IgD-negative memory B cell (primary cell): Measurements from ENCODE around the gene UMPS. TPM values are rescaled to one million over a fixed set of nuclear protein-coding genes. Genes with fewer than 3 reads are reported as not detected.

Experiments used
- H3K27ac Mint-ChIP-seq, 3 donors: one replicate each; pipeline ENCODE4 v1.8.0; 2020 to 2022; ENCODE audit warnings: mild to moderate bottlenecking in 3 of 3, mixed read lengths in 3 of 3, moderate library complexity in 1 of 3
- H3K27me3 Mint-ChIP-seq: one replicate; pipeline ENCODE4 v1.8.0; 2021; ENCODE audit warnings: mixed read lengths
- H3K36me3 Mint-ChIP-seq: one replicate; pipeline ENCODE4 v1.8.0; 2020; ENCODE audit warnings: mild to moderate bottlenecking, mixed read lengths
- H3K4me1 Mint-ChIP-seq, 3 donors: one replicate each; pipeline ENCODE4 v1.8.0; 2020 to 2022; ENCODE audit warnings: mixed read lengths in 3 of 3, mild to moderate bottlenecking in 1 of 3
- H3K4me3 Mint-ChIP-seq, 4 donors: one replicate each; pipeline ENCODE4 v1.8.0; 2020 to 2022; ENCODE audit warnings: mild to moderate bottlenecking in 4 of 4, mixed read lengths in 4 of 4, moderate library complexity in 3 of 4
- H3K9me3 Mint-ChIP-seq, 3 donors: one replicate each; pipeline ENCODE4 v1.8.0; 2020 to 2021; ENCODE audit warnings: mixed read lengths in 3 of 3, mild to moderate bottlenecking in 1 of 3
- polyA plus RNA-seq: library from polyadenylated mRNA; unstranded; fragments of 300-500 nt; fragmentation: Illumina TruSeq; gene quantifications from one replicate; pipeline ENCODE4 v1.2.3, GENCODE V29; 2021

Gene UMPS
- polyA plus RNA-seq = 20.2 TPM

DNA sequence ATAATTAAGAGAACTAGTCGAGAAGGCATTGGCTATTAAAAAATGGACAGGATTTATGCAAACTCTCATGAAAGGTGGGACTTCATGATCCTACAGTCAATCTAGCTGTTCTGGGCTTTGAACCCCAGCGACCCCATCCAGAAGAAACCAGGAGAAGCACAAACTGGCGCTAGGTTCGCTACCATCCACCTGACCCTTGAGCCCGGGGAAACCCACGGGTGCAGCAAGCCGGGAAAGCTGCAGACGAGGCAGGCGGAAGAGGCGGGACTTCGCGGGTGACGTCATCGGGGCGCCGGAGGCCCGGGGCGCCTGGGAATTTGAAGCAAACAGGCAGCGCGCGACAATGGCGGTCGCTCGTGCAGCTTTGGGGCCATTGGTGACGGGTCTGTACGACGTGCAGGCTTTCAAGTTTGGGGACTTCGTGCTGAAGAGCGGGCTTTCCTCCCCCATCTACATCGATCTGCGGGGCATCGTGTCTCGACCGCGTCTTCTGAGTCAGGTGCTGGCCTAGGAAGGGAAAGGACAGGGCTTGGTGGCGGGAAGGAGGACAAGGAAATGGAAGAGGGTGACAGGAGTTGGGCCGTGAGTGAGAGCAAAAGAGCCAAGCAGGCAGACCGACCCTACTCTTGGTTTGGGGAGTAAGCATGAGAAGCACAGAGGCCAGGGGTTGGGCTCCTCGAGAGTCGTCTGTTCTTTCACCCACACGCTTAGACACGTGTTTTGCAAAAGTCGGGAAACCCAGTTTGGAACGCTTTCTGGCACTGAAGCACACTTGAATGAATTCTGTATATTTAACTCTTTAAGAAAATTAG lies at the start of gene UMPS:
TSS of gene UMPS (plus strand) at position 324 of the 812 bp plus-strand sequence. CDS start at position 344, 20 bp downstream.
- H3K27ac Mint-ChIP-seq = peak within 1 kb of the TSS; percentile 50 to 98 (median 95)
- peak within 1 kb of the TSS; percentile 92 to 100 (median 100) for H3K4me3 Mint-ChIP-seq
- no peaks in the 10 kb centered on the region for H3K36me3 Mint-ChIP-seq
- H3K27me3 Mint-ChIP-seq = peaks cover 5% of the 10 kb centered on the region
- H3K9me3 Mint-ChIP-seq = no peaks in the 10 kb centered on the region
- H3K4me1 Mint-ChIP-seq = peaks cover 10 to 23% (median 19%) of the 10 kb centered on the region in 3 donors

DNA sequence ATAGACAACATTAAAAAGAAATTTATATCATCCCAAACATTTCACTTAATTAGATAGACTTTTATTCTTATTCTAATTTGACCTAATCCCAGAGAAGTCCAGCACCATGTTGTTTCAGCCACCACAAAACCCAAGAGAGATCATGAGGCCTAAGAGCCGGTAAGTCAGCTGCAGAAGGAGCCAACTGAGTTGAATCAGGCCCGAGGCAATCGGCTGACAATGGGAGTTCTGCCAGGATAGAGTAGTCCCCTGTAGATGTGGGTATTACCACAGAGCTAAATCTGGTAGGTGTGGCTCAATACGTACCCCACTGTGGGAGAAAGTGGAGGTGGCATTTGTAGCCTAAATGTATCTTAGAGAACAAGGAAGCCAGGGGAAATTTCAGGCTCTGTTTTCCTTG lies 49.7 kb upstream of the UMPS start:
- no peak overlapping the region for H3K4me3 Mint-ChIP-seq
- H3K36me3 Mint-ChIP-seq = no peaks in the 10 kb centered on the region
- H3K9me3 Mint-ChIP-seq = peaks cover 0 to 2% (median 0%) of the 10 kb centered on the region in 3 donors
- H3K27me3 Mint-ChIP-seq = peaks cover 5% of the 10 kb centered on the region
- H3K4me1 Mint-ChIP-seq = no peaks in the 10 kb centered on the region
- H3K27ac Mint-ChIP-seq = peak overlapping the region in 1 of 3 donors; percentile 76

DNA sequence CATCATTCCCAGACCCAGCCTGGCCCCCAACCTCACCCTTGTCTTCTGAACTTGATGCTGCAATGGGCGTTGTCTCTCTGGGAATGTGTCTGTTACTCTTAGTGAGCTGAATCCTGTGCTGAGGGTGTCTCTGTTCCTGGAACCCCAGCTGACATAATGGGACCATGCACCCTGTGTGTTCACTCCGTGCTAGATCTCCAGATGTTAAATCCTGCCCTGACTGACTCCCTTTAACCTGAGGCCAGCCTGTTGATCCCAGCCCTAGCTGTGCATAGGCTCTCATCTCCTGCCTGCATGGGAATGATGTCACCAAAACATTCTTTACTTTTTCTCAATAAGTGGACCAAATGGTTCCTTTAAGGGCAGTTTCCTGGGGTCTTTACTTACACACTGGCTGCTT lies 48.0 kb upstream of the UMPS start:
- Mint-ChIP-seq H3K9me3 (peaks cover 0 to 2% (median 0%) of the 10 kb centered on the region in 3 donors), H3K27ac (no peak overlapping the region), H3K4me1 (no peaks in the 10 kb centered on the region), H3K36me3 (no peaks in the 10 kb centered on the region), H3K27me3 (peaks cover 10% of the 10 kb centered on the region), H3K4me3 (no peak overlapping the region)

DNA sequence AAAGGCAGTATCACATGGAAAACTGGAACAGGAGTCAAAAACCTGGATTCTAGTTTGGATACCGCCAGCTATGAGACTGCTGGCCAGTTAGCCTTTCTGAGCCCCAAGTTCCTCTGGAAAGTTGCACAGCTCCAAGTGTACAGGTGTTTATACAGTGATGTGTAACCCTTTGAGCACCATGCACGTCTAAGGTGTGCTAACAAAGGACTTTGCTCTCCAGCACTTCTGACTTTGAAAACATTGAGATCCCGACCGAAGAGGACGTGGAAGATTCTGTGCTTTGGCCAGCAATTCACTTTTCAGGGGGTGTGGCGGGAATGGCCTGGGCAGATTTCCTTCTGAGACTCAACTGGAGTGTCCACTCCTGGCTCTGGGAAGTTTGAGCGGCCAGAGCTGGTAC lies 45.8 kb upstream of the UMPS start:
- H3K4me1 Mint-ChIP-seq = peaks cover 0 to 3% (median 0%) of the 10 kb centered on the region in 3 donors
- peaks cover 6% of the 10 kb centered on the region for H3K27me3 Mint-ChIP-seq
- no peaks in the 10 kb centered on the region for H3K9me3 Mint-ChIP-seq
- H3K36me3 Mint-ChIP-seq = no peaks in the 10 kb centered on the region
- H3K4me3 Mint-ChIP-seq = no peak overlapping the region
- H3K27ac Mint-ChIP-seq = no peak overlapping the region

DNA sequence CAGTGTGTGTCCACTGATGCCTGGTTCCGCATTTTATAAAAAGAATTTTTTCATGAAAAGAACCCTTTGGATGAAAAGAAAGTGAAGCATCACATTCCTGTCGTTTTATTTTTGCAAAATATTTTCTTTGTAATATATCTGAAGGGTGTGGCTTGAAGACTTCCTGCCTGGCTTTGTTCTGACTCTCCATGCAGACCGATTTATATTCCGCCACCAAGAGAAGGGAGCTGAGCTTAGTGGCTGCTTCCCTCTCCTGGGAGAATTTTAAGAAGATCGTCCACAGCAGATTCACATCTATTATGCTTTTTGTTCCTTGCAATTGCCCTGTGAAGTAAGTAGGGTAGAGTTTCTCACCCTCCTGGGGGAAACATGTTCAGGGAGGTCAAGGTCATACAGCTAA lies 45.2 kb upstream of the UMPS start:
- Mint-ChIP-seq H3K36me3 (no peaks in the 10 kb centered on the region), H3K4me1 (peaks cover 0 to 3% (median 0%) of the 10 kb centered on the region in 3 donors), H3K27me3 (peaks cover 6% of the 10 kb centered on the region), H3K27ac (no peak overlapping the region), H3K4me3 (no peak overlapping the region), H3K9me3 (no peaks in the 10 kb centered on the region)

DNA sequence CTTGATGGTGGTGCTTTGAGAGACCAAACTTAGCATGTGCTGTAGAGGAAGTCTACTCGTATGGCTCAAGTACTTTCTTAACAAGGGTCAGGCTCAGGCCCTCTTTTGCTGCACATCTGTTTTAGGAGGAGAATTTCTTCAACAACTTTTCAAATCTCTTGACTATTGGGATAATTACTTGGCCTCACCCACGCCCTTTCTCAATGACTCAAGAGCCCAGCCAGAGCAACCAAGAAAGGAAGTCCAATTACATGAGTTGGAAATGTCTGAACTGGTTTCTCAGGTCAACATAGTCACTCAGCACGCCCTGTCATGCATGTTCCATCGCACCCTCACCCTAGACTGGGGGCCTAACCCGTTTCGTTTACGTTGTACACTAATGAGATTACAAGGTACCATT lies 44.8 kb upstream of the UMPS start:
- H3K27me3 Mint-ChIP-seq = peaks cover 6% of the 10 kb centered on the region
- no peaks in the 10 kb centered on the region for H3K9me3 Mint-ChIP-seq
- H3K36me3 Mint-ChIP-seq = no peaks in the 10 kb centered on the region
- no peak overlapping the region for H3K4me3 Mint-ChIP-seq
- H3K27ac Mint-ChIP-seq = no peak overlapping the region
- H3K4me1 Mint-ChIP-seq = peaks cover 0 to 3% (median 0%) of the 10 kb centered on the region in 3 donors

DNA sequence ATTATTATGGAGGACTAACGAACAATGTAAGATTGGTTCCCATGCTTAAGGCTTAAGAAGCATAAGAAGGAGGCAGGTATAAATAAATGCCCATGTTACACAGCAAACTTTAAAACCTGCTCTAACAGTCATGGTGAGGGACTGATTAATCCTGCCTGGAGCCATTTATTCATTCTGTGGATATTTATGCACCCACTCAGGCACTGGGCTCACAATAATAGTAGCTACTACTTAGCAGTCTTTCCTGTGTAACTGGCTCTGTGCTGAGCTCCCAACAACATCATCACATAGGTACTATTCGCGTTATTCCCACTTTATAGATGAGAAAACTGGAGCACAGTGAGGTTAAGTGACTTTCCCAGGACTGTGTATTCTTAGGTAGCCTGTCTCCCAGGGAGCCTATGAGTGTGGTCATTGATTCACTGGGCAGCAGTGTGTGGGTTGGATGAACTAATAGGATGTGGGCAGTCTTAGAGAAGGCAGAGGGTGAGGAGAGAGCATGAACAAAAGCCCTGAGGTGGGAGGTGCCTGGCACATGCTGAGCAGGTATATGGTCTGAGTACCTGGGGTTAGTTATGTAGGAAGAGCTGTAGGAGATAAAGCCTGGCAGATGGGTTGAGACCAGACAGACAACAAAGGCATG lies 44.1 kb upstream of the UMPS start:
- Mint-ChIP-seq H3K9me3 (no peaks in the 10 kb centered on the region), H3K36me3 (no peaks in the 10 kb centered on the region), H3K27me3 (peaks cover 6% of the 10 kb centered on the region), H3K4me1 (peaks cover 0 to 3% (median 0%) of the 10 kb centered on the region in 3 donors), H3K27ac (no peak overlapping the region), H3K4me3 (no peak overlapping the region)

DNA sequence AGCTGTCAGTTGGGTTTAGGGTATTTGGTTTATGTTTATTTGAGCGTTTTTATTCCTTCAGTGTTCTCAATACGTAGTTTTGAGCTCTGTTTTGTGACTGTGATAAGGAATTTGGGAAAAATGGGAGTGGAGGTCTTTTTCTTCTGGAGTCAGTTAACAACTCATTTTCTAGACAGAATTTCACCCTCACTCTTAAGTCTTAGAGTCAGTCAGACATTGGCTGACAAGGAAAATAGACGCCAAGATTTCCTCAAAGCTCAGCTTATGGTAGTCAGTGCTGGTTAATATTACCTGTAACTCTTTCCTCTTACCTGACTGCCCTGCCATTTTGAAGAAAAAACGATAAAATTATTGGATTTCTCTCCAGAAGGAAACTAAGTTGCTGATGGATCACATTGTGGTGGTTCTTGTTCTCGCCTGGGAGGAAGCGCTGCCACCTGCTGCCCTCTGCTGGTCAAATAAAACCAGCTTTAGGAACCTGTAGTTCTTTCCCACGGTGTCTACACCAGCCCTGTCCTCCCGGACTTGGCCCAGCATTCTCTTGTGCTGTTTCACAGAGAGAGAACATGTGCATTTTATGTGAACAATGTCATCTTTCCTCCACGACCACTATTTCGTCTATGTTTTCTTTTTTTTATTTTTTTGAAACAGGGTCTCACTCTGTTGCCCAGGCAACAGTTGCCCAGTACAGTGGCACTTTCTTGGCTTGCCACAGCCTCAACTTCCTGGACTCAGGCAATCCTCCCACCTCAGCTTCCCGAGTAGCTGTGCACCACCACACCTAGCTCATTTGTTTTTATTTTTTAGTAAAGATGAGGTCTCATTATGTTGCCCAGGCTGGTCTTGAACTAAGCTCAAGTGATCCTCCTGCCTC lies 41.4 kb upstream of the UMPS start:
- H3K27me3 Mint-ChIP-seq = peaks cover 6% of the 10 kb centered on the region
- no peaks in the 10 kb centered on the region for H3K9me3 Mint-ChIP-seq
- peaks cover 0 to 3% (median 0%) of the 10 kb centered on the region in 3 donors for H3K4me1 Mint-ChIP-seq
- H3K36me3 Mint-ChIP-seq = no peaks in the 10 kb centered on the region
- no peak overlapping the region for H3K4me3 Mint-ChIP-seq
- peak overlapping the region in 1 of 3 donors; percentile 36 for H3K27ac Mint-ChIP-seq

DNA sequence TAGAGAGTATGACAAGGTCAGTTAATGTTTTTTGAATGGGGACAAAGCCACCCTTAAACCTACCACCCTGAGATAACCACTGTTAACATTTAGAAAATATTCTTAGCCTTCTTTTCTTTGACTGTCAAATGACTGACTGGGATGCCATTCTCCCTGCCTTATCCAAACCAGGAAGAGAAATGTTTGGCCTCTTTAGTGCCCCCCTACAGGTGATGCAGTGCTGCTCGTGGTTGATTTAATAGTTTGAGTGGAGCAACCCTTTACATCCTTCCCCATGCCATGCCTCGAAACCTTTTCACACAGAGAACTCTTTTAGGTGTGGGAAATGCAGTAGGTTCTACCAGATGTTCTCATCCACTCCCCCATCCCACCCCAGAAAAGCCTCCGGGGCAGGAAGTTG lies 38.7 kb upstream of the UMPS start:
- Mint-ChIP-seq H3K27ac (no peak overlapping the region), H3K4me3 (no peak overlapping the region), H3K36me3 (no peaks in the 10 kb centered on the region), H3K9me3 (no peaks in the 10 kb centered on the region), H3K27me3 (peaks cover 3% of the 10 kb centered on the region), H3K4me1 (peaks cover 0 to 3% (median 0%) of the 10 kb centered on the region in 3 donors)

DNA sequence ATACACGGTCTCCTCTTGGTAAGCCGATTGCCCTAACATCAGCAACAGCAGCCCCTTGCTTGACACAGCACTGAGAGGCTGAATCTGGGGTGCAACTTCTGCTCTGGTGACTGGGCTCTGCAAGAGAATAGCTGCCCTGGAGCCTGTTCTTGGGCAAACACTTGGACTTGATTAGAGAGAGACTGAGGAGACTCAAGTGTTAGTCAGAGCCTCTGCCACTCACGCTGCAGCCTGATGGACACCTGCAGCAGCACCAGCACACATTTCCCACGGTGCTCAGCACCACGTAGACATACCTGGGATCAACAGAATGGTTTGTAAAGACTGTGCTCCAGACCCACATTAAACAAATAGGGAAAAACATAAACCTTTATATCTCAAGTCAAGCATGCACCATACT lies 35.8 kb upstream of the UMPS start:
- Mint-ChIP-seq H3K4me1 (no peaks in the 10 kb centered on the region), H3K4me3 (no peak overlapping the region), H3K9me3 (no peaks in the 10 kb centered on the region), H3K36me3 (no peaks in the 10 kb centered on the region), H3K27me3 (no peaks in the 10 kb centered on the region), H3K27ac (no peak overlapping the region)

DNA sequence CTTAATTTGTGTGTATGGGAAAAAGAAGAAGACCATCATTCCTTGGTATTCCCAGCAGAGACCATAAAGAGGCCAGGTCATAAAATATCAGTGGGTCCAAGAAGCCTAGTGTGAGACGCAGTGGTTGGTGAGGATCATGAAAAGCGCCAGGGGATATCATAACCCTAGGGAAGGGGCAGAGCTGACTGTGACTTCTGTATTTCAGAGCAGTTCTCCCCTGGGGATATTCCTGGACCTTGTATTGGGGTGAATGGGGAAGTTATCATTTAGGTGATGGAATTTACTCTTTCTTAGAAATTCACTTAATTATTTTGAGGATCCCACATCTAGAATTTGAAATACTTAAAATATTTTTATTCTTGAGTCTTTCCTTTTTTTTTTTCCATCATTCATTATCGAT lies 34.9 kb upstream of the UMPS start:
- Mint-ChIP-seq H3K4me1 (no peaks in the 10 kb centered on the region), H3K4me3 (no peak overlapping the region), H3K9me3 (no peaks in the 10 kb centered on the region), H3K27ac (no peak overlapping the region), H3K27me3 (no peaks in the 10 kb centered on the region), H3K36me3 (no peaks in the 10 kb centered on the region)

DNA sequence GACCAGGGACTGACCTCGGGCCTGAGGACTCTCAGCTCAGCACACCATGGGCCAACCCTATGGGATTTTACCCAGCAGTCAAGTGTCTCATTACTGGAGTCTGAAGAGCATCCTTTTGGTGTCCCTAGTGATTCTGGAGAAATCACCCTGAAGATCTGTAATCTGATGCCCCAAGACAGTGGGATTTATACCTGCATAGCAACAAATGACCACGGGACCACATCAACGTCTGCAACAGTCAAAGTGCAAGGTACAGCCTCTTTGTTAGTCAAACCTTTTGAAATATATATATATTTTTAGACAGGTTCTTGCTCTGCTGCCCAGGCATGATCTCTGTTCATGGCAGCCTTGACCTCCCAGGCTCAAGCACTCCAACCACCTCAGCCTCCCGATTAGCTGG lies 34.2 kb upstream of the UMPS start:
- Mint-ChIP-seq H3K27me3 (peaks cover 2% of the 10 kb centered on the region), H3K9me3 (no peaks in the 10 kb centered on the region), H3K27ac (no peak overlapping the region), H3K4me3 (no peak overlapping the region), H3K4me1 (no peaks in the 10 kb centered on the region), H3K36me3 (no peaks in the 10 kb centered on the region)

DNA sequence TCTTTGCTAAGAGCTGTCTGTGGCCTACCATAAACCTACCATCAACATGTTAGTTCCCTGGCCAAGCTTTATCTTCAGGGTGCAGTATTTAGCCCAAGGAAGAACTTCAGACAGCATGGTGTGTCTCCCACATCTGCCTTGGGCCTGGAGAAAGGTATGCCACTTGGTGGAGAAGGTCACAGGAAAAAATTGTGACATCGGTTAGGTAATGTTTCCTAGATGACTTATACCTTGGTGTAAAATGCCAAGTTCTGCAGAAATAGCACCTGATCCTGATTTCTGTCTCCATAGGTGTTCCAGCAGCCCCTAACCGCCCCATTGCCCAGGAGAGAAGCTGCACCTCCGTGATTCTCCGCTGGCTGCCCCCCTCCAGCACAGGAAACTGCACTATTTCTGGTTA lies 33.0 kb upstream of the UMPS start:
- Mint-ChIP-seq H3K27ac (no peak overlapping the region), H3K36me3 (no peaks in the 10 kb centered on the region), H3K27me3 (peaks cover 3% of the 10 kb centered on the region), H3K9me3 (no peaks in the 10 kb centered on the region), H3K4me1 (no peaks in the 10 kb centered on the region), H3K4me3 (no peak overlapping the region)

DNA sequence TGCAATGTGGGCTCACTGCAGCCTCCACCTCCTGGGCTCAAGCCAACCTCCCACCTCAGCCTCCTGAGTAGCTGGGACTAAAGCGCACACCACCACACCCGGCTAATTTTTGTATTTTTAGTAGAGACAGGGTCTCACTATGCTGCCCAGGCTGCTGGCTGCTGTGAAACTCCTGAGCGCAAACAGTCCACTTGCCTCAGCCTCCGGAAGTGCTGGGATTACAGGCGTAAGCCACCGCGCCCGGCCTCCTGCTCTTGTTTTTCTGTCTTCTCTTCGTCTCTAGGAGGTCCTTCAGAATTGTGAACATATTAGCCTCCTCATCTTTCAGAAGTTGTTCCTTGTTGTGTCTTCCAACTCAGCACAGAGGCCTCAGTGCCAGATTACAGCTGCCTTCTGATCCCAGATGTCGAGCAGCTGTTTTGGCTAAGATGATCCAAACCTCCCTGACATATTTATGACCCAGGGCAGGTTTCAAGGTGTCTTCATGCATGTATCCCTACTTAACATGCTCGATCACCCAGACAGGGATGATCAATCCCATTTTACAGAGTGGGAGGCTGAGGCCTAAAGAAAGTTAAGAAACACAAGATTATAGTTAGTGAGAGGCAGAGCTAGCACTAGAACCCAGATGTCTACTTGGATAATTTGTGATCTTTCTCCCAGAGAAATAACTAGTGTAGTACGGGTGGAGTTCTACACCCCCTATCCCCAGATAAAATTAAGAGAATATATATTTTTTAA lies 32.1 kb upstream of the UMPS start:
- peaks cover 10% of the 10 kb centered on the region for H3K27me3 Mint-ChIP-seq
- H3K4me1 Mint-ChIP-seq = no peaks in the 10 kb centered on the region
- no peaks in the 10 kb centered on the region for H3K36me3 Mint-ChIP-seq
- H3K9me3 Mint-ChIP-seq = no peaks in the 10 kb centered on the region
- H3K27ac Mint-ChIP-seq = no peak overlapping the region
- H3K4me3 Mint-ChIP-seq = no peak overlapping the region
